ENCODE results near the gene TMCO4.

TMCO4 gene

GRCh38 chr1:19665496-19666465, 133.9 kb downstream of the TMCO4 start:
- Histone ChIP-seq H3K4ac (ENCODE audit: low read depth, low read length) (no peak overlapping the region), H3K9me3 (ENCODE audit: insufficient read depth, low read depth, low read length) (peaks cover 11% of the 10 kb centered on the region), H3K9ac (ENCODE audit: low read length) (no peak overlapping the region), H2BK120ac (ENCODE audit: insufficient read depth, low read length, poor library complexity) (no peak overlapping the region), H3K4me3 (ENCODE audit: low read depth, low read length) (peak overlapping the region; percentile 2), H3K79me2 (ENCODE audit: control insufficient read depth, insufficient read depth, low read length, poor library complexity) (no peaks in the 10 kb centered on the region), H2BK12ac (ENCODE audit: low read length) (no peak overlapping the region), H2AK5ac (ENCODE audit: low read length) (no peak overlapping the region), H3K14ac (ENCODE audit: low read length) (no peak overlapping the region), H2BK5ac (ENCODE audit: low read depth, low read length, poor library complexity) (no peak overlapping the region), H3K23ac (ENCODE audit: low read length) (no peak overlapping the region), H3K4me1 (ENCODE audit: control insufficient read depth in 1 of 2, insufficient read depth in 2 of 2, low read length in 2 of 2) (peaks cover 0 to 5% of the 10 kb centered on the region in 2 experiments), H3K27ac (ENCODE audit: low read depth, low read length) (no peak overlapping the region), H4K8ac (ENCODE audit: low read depth, low read length) (no peak overlapping the region), H2AFZ (ENCODE audit: insufficient read depth, low read length, poor library complexity) (no peak overlapping the region), H3K27me3 (ENCODE audit: insufficient read depth, low read length) (peaks cover 33% of the 10 kb centered on the region), H4K91ac (ENCODE audit: low read depth, low read length) (no peak overlapping the region), H3K79me1 (ENCODE audit: low read length) (no peaks in the 10 kb centered on the region), H3K36me3 (ENCODE audit: control insufficient read depth in 1 of 2, insufficient read depth in 2 of 2, low read length in 2 of 2) (no peaks in the 10 kb centered on the region), H3K4me2 (ENCODE audit: low read length) (no peak overlapping the region), H4K12ac (ENCODE audit: low read depth, low read length) (no peak overlapping the region), H3K18ac (ENCODE audit: low read length) (no peak overlapping the region)
- WGBS (ENCODE audit: extremely low coverage, insufficient coverage, insufficient read length), result no CpG with 5 or more reads among the region's 84 CpGs
- no peak for DNase-seq

- Histone ChIP-seq H3K79me2 (ENCODE audit: control insufficient read depth, insufficient read depth, low read length, poor library complexity) (no peaks in the 10 kb centered on the region), H3K23ac (ENCODE audit: low read length) (no peak overlapping the region), H3K14ac (ENCODE audit: low read length) (no peak overlapping the region), H4K8ac (ENCODE audit: low read depth, low read length) (no peak overlapping the region), H3K27me3 (ENCODE audit: insufficient read depth, low read length) (peaks cover 33% of the 10 kb centered on the region), H3K36me3 (ENCODE audit: control insufficient read depth in 1 of 2, insufficient read depth in 2 of 2, low read length in 2 of 2) (no peaks in the 10 kb centered on the region), H3K4me2 (ENCODE audit: low read length) (peak overlapping the region; percentile 69), H3K27ac (ENCODE audit: low read depth, low read length) (no peak overlapping the region), H2BK12ac (ENCODE audit: low read length) (no peak overlapping the region), H3K9ac (ENCODE audit: low read length) (no peak overlapping the region), H4K91ac (ENCODE audit: low read depth, low read length) (no peak overlapping the region), H3K4ac (ENCODE audit: low read depth, low read length) (no peak overlapping the region), H3K9me3 (ENCODE audit: insufficient read depth, low read depth, low read length) (peaks cover 11% of the 10 kb centered on the region), H2BK120ac (ENCODE audit: insufficient read depth, low read length, poor library complexity) (no peak overlapping the region), H3K4me1 (ENCODE audit: control insufficient read depth in 1 of 2, insufficient read depth in 2 of 2, low read length in 2 of 2) (peaks cover 0 to 5% of the 10 kb centered on the region in 2 experiments), H4K12ac (ENCODE audit: low read depth, low read length) (no peak overlapping the region), H2AK5ac (ENCODE audit: low read length) (no peak overlapping the region), H2AFZ (ENCODE audit: insufficient read depth, low read length, poor library complexity) (no peak overlapping the region), H3K4me3 (ENCODE audit: low read depth, low read length) (peak overlapping the region; percentile 42), H3K18ac (ENCODE audit: low read length) (no peak overlapping the region), H3K79me1 (ENCODE audit: low read length) (no peaks in the 10 kb centered on the region), H2BK5ac (ENCODE audit: low read depth, low read length, poor library complexity) (no peak overlapping the region)
- DNase-seq, result no peak
- no CpG with 5 or more reads among the region's 23 CpGs for WGBS (ENCODE audit: extremely low coverage, insufficient coverage, insufficient read length)
Observed at GRCh38 chr1:19665186-19665495, 134.6 kb downstream of the TMCO4 start.

DNA sequence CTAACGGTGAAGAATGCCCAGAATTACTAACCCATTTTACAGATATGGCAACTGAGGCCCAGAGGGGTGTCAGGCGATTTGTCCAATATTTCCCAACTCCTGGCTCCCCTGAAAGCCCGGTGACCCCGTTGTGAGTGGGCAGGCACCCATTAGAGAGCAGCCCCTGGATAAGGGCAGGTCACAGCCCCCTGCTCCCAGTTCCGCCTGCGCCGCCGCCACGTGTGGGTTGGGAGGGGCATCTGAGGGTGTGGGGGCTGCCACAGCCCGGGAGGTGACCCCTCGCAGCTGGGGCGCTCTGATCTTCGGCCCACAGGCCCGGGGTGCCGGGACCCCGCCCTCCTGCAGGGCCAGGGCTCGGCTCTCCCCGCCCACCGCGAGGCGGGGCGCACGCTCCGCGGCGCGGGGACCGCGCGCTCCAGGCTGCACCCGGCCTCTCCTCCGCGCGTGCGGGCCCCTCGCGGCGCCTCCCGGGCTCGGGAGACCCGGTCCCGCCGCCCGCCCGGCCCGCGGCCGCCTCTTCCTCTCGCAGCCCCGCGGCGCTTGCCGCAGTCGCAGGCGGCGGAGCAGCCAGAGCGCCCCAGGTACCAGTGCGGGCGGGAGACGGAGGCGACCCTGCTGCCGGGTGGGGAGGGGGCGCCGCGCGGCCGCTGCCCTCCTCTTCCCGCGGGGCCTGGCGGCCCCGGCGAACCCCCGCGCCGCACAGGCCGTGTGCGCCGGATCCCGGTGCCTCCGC, 135.1 kb downstream of the TMCO4 start, which contains the start of gene HTR6:
Gene HTR6, plus strand, starts transcription at position 423 of the 733 bp plus-strand sequence. CDS start 879 bp downstream, outside the sequence.
- Histone ChIP-seq H3K79me2 (ENCODE audit: control insufficient read depth, insufficient read depth, low read length, poor library complexity) (no peaks in the 10 kb centered on the region), H3K9ac (ENCODE audit: low read length) (no peak within 1 kb of the TSS), H3K9me3 (ENCODE audit: insufficient read depth, low read depth, low read length) (peaks cover 11% of the 10 kb centered on the region), H2BK12ac (ENCODE audit: low read length) (no peak within 1 kb of the TSS), H3K23ac (ENCODE audit: low read length) (no peak within 1 kb of the TSS), H2AK5ac (ENCODE audit: low read length) (no peak within 1 kb of the TSS), H3K14ac (ENCODE audit: low read length) (no peak within 1 kb of the TSS), H2BK5ac (ENCODE audit: low read depth, low read length, poor library complexity) (no peak within 1 kb of the TSS), H3K4me1 (ENCODE audit: control insufficient read depth in 1 of 2, insufficient read depth in 2 of 2, low read length in 2 of 2) (peaks cover 0 to 5% of the 10 kb centered on the region in 2 experiments), H4K8ac (ENCODE audit: low read depth, low read length) (no peak within 1 kb of the TSS), H3K27me3 (ENCODE audit: insufficient read depth, low read length) (peaks cover 33% of the 10 kb centered on the region), H3K4ac (ENCODE audit: low read depth, low read length) (no peak within 1 kb of the TSS), H4K91ac (ENCODE audit: low read depth, low read length) (no peak within 1 kb of the TSS), H3K18ac (ENCODE audit: low read length) (no peak within 1 kb of the TSS), H4K12ac (ENCODE audit: low read depth, low read length) (no peak within 1 kb of the TSS), H3K4me3 (ENCODE audit: low read depth, low read length) (peak within 1 kb of the TSS; percentile 42), H3K4me2 (ENCODE audit: low read length) (peak within 1 kb of the TSS; percentile 69), H3K79me1 (ENCODE audit: low read length) (no peaks in the 10 kb centered on the region), H3K27ac (ENCODE audit: low read depth, low read length) (no peak within 1 kb of the TSS), H2BK120ac (ENCODE audit: insufficient read depth, low read length, poor library complexity) (no peak within 1 kb of the TSS), H2AFZ (ENCODE audit: insufficient read depth, low read length, poor library complexity) (no peak within 1 kb of the TSS), H3K36me3 (ENCODE audit: control insufficient read depth in 1 of 2, insufficient read depth in 2 of 2, low read length in 2 of 2) (no peaks in the 10 kb centered on the region)
- DNase-seq, result no peak
- WGBS (ENCODE audit: extremely low coverage, insufficient coverage, insufficient read length), result no CpG with 5 or more reads among the region's 80 CpGs

GRCh38 chr1:19662313-19662712, 137.4 kb downstream of the TMCO4 start:
- no peak overlapping the region for H2AK5ac ChIP-seq (ENCODE audit: low read length)
- H2BK5ac ChIP-seq (ENCODE audit: low read depth, low read length, poor library complexity), result no peak overlapping the region
- no peak for DNase-seq
- H4K8ac ChIP-seq (ENCODE audit: low read depth, low read length), result no peak overlapping the region
- no peaks in the 10 kb centered on the region for H3K79me1 ChIP-seq (ENCODE audit: low read length)
- no peak overlapping the region for H3K18ac ChIP-seq (ENCODE audit: low read length)
- no peaks in the 10 kb centered on the region for H3K79me2 ChIP-seq (ENCODE audit: control insufficient read depth, insufficient read depth, low read length, poor library complexity)
- H4K12ac ChIP-seq (ENCODE audit: low read depth, low read length), result no peak overlapping the region
- H2BK12ac ChIP-seq (ENCODE audit: low read length), result no peak overlapping the region
- H2BK120ac ChIP-seq (ENCODE audit: insufficient read depth, low read length, poor library complexity), result no peak overlapping the region
- peaks cover 0 to 5% of the 10 kb centered on the region in 2 experiments for H3K4me1 ChIP-seq (ENCODE audit: control insufficient read depth in 1 of 2, insufficient read depth in 2 of 2, low read length in 2 of 2)
- H3K4me2 ChIP-seq (ENCODE audit: low read length), result no peak overlapping the region
- H3K27me3 ChIP-seq (ENCODE audit: insufficient read depth, low read length), result peaks cover 30% of the 10 kb centered on the region
- no peak overlapping the region for H4K91ac ChIP-seq (ENCODE audit: low read depth, low read length)
- H3K4ac ChIP-seq (ENCODE audit: low read depth, low read length), result no peak overlapping the region
- no CpG with 5 or more reads among the region's 3 CpGs for WGBS (ENCODE audit: extremely low coverage, insufficient coverage, insufficient read length)
- no peak overlapping the region for H3K9ac ChIP-seq (ENCODE audit: low read length)
- H3K14ac ChIP-seq (ENCODE audit: low read length), result no peak overlapping the region
- no peak overlapping the region for H2AFZ ChIP-seq (ENCODE audit: insufficient read depth, low read length, poor library complexity)
- no peaks in the 10 kb centered on the region for H3K36me3 ChIP-seq (ENCODE audit: control insufficient read depth in 1 of 2, insufficient read depth in 2 of 2, low read length in 2 of 2)
- H3K27ac ChIP-seq (ENCODE audit: low read depth, low read length), result no peak overlapping the region
- H3K4me3 ChIP-seq (ENCODE audit: low read depth, low read length), result no peak overlapping the region
- H3K9me3 ChIP-seq (ENCODE audit: insufficient read depth, low read depth, low read length), result peaks cover 11% of the 10 kb centered on the region
- H3K23ac ChIP-seq (ENCODE audit: low read length), result no peak overlapping the region
